Adrenal gland (tissue), 5 donors: ENCODE data around the gene WDR70.
"Not testable (repeated sequence)": the region's sequence is repeated elsewhere in the genome, so short reads cannot be mapped to it uniquely, and the experiment has no call there.

ENCODE experiments used
- POLR2A ChIP-seq, 2 donors: fragments of 450-650 bp; IDR thresholded peaks; one replicate each; pipeline ENCODE4 v1.6.1; 2017; ENCODE audit warnings: antibody characterized with exemption in 2 of 2, mild to moderate bottlenecking in 2 of 2, moderate library complexity in 1 of 2
- TF ChIP-seq, protein P1 (sequence below), 6 experiments: fragments of 450-650 bp in 4 of 6; fragments of 200-600 bp in 2 of 6; sonication (generic) in 1 of 6; IDR thresholded peaks; 1 replicate in 5 of 6; 2 replicates in 1 of 6; pipeline versions ENCODE4 v1.5.1 to v1.8.0; 2016 to 2021; ENCODE audit warnings: antibody characterized with exemption in 6 of 6, mild to moderate bottlenecking in 2 of 6, moderate library complexity in 1 of 6
- donor health status: DM: no; HTN: no; CAD: no.

DNA sequence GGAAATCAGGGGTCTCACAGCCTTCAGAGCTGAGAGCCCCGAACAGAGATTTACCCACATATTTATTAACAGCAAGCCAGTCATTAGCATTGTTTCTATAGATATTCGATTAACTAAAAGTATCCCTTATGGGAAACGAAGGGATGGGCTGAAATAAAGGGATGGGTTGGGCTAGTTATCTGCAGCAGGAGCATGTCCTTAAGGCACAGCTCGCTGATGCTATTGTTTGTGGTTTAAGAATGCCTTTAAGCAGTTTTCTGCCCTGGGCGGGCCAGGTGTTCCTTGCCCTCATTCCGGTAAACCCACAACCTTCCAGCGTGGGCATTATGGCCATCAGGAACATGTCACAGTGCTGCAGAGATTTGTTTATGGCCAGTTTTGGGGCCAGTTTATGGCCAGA lies 74.1 kb downstream of the WDR70 start:
- TF ChIP-seq, protein P1, sequence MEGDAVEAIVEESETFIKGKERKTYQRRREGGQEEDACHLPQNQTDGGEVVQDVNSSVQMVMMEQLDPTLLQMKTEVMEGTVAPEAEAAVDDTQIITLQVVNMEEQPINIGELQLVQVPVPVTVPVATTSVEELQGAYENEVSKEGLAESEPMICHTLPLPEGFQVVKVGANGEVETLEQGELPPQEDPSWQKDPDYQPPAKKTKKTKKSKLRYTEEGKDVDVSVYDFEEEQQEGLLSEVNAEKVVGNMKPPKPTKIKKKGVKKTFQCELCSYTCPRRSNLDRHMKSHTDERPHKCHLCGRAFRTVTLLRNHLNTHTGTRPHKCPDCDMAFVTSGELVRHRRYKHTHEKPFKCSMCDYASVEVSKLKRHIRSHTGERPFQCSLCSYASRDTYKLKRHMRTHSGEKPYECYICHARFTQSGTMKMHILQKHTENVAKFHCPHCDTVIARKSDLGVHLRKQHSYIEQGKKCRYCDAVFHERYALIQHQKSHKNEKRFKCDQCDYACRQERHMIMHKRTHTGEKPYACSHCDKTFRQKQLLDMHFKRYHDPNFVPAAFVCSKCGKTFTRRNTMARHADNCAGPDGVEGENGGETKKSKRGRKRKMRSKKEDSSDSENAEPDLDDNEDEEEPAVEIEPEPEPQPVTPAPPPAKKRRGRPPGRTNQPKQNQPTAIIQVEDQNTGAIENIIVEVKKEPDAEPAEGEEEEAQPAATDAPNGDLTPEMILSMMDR (IDR thresholded peaks at IDR 0.05): not testable (repeated sequence)
- not testable (repeated sequence) for TF ChIP-seq POLR2A (IDR thresholded peaks at IDR 0.05)
